ELR (cell line): ENCODE measurements around the gene ADGRG1.
A peak's percentile ranks its signal among the peaks of the same experiment; 100 is the strongest.

Experiments used
- DNase-seq: peaks from one replicate; pipeline ENCODE4 v3.0.0-alpha.2; 2015; ENCODE audit warnings: low read depth

The ADGRG1 gene

GRCh38 chr16:57682809-57683635 lies 54.6 kb downstream of the ADGRG1 start:
- DNase-seq = no peak

GRCh38 chr16:57683636-57684545 lies 55.5 kb downstream of the ADGRG1 start:
- DNase-seq = no peak

DNA sequence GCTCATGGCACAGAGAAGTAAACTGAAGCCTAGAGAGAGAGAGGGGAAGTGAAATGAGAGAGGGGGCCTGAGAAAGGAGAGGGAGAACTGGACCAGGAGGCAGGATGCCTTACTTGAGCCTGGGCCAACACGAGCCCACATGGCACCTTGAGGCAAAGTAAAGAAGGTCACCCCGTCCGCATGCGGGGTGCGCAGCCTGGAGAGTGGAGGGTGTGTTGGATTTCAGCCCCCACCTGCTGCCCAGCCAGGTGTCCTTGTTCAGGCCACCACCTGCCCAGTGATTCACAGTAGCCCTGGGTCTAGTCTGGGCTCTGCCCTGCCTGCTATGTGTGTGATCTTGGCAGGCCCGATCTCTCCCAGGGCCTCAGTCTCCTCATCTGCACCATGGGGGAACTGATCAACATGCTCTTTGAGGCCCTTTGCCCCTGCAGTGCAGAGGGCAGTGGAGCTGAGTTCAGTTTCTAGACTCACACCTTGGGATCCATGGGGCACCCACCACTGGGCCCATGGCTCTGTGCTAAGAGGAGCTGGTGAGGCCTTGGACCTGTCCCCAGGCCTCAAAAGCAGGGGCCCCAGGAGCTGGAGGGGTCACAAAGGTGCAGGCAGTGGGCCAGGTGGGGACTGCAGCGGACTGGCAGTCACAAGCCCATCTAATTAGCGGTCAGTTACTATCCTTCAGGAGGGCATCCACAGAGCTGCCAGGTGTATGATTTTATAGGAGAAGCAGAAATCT lies 56.4 kb downstream of the ADGRG1 start:
- no peak for DNase-seq

DNA sequence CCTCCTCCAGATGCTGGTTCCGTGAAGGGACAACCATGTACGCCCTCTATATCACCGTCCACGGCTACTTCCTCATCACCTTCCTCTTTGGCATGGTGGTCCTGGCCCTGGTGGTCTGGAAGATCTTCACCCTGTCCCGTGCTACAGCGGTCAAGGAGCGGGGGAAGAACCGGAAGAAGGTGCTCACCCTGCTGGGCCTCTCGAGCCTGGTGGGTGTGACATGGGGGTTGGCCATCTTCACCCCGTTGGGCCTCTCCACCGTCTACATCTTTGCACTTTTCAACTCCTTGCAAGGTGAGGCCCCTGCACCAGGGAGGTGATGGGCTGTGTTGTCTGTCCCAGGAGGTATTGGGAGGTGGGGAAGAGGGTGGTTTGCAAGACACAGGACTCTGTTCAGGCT lies 57.2 kb downstream of the ADGRG1 start:
- DNase-seq = no peak

GRCh38 chr16:57686577-57686976 lies 58.1 kb downstream of the ADGRG1 start:
- no peak for DNase-seq

DNA sequence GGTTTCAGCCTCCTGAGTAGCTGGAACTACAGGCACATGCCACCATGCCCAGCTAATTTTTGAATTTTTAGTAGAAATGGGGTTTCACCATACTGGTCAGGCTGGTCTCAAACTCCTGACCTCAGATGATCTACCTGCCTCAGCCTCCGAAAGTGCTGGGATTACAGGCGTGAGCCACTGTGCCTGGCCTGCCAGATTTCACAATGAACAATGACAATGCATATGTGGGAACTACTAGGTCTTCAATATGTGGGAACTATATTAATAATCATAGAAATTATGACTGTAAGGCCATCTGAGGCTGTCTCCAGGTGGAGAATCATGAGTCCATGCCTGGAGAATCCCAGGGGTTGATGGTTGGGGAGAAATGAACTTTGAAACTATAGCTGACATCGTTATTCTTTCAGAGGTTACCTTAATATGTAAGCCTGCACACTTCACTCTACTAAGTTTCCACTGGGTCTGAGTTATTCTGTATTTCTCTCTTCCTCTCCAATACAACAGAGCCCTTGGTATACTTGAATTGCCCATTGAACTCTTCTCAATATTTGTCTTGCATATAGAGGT lies 59.0 kb downstream of the ADGRG1 start:
- no peak for DNase-seq

- no peak for DNase-seq
Measured at GRCh38 chr16:57688487-57688986, 60.1 kb downstream of the ADGRG1 start.

- no peak for DNase-seq
Measured at GRCh38 chr16:57688987-57689761, 60.7 kb downstream of the ADGRG1 start.

GRCh38 chr16:57689762-57690558 lies 61.5 kb downstream of the ADGRG1 start:
- DNase-seq = no peak

DNA sequence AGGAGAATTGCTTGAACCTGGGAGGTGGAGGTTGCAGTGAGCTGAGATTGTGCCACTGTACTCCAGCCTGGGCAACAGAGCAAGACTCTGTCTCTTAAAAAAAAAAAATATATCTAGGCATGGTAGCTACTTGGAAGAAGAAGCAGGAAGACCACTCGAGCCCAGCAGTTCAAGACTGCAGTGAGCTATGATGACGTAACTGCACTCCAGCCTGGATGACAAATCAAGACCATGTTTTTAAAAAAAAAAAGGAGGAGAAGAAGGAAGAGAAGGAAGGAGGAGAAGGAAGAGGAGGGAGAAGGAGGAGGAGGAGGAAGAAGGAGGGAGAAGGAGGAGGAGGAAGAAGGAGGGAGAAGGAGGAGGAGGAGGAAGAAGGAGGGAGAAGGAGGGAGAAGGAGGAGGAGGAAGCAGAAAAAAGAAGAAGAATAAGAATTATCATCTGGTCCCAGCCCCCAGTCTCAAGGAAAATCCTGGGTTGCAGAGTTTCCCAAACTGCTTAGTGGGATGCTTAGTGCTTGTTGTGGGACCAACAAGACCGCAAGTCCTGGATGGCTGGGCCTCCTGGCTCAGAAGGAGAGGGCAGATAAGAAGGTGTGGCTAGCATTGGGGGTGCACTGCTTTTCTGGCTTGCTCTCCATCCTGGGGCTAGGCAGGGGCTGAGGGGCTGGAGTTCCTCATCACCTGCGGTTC lies 62.5 kb downstream of the ADGRG1 start:
- peak; percentile 37 for DNase-seq

DNA sequence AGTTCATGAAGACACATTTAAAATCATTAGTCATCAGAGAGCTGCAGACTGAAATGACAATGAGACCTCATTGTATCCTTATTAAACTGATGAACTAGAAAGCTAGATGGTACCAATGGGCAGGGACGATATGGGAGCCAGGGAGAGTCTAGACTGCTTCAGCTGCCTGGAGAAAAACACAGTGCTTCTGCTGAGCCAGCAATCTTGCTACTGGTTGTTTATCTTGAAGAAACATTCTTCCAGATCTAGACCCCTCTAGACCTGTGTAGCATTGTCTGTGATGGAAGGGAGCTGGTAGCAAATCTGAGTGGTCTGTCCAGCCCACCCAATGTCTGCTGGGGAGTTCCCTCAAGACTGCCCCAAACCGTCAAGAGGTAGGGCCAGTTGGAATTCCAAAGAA lies 64.2 kb downstream of the ADGRG1 start:
- no peak for DNase-seq

GRCh38 chr16:57693550-57693949 lies 65.1 kb downstream of the ADGRG1 start:
- no peak for DNase-seq

- DNase-seq = no peak
Measured at GRCh38 chr16:57694231-57694724, 65.8 kb downstream of the ADGRG1 start.

DNA sequence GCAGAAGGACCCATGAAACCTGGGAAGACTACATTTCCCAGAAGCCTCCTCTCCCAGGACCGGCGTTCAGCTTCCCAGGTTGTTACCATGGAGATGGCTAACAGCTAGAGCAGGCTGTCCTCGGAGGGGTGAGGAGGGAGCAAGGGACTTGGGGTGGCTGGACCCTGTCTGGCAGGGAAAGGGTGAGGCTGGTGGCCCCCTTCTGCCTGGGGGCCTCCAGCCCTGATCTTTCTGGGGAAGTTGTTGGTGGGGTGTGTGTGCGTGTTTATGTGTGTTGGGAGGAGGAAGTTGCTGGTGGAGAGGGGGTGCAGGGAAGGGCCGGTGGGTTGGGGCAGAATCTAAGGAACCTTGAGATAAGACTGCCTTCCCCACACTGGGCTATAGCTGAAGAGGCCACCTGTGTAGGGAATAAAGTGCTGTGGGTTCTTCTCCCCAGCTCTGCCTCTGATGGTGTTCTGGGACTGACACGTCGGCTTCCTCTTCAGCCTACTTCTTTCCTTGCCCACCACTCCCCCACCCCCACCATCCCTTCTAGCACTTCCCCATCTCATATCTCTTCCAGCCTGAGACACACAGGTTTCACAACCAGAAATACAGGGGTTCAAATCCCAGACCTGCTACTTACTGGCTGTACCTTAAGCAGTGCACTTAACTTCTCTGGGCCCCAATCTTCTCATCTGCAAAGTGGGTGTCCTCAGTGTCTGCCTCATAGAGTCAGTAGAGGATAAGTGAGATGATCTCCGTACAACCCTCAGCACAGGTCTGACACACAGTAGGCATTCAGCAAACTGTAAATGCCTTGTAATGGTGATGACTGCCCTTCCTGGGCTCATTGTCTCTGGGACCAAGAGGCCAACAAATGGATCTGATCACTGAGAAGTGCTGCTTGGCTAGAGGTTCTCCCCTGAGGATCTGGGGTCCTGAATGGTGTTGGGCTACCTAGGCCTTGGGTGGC lies 66.6 kb downstream of the ADGRG1 start, which contains the start of gene DRC7:
Gene DRC7, plus strand, starts transcription at position 82 of the 955 bp plus-strand sequence. CDS start 3,144 bp downstream, outside the sequence.
- peak; percentile 65 for DNase-seq

DNA sequence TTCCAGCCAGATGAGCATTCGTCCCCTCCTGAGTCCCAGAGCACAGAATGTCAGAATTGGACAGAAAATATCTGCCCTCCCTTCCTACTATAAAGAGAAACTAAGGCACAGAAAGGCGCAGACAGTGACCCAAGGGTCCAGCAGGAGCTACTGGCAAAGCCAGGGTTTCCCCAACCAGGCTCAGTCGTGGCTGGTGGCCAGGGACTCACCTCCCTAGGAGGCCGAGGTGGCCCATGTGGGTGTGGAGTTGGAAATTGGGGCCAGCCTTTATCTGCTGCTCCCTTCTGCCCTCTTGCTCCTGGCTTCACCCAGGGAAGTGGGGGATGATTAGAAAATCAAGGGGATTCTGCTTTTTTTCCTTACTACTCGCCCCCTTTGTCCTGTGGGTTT lies 67.2 kb downstream of the ADGRG1 start:
- no peak for DNase-seq

DNA sequence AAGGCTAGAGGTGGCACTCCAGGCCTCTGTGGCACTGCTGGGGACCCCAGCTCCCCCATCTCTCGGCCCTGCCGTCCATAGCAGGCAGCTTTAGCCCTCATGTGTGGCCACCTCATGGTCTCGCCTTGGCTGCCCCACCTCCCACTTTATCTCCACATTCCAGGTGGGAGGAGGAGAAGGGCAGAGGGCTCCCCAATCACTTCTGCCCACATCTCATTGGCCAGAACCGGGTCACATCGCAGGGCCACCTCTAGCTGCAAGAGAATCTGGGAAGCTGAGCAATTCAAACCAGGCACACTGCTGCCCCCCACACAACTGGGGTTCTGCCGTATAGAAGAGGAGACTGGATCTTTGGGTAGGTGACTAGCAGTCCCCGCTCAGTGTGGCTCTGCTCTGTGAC lies 67.8 kb downstream of the ADGRG1 start:
- no peak for DNase-seq

GRCh38 chr16:57697896-57698537 lies 69.6 kb downstream of the ADGRG1 start:
- no peak for DNase-seq
